ENCODE results near the gene SULT1E1. TPM values are rescaled to one million over a fixed set of nuclear protein-coding genes. Genes with fewer than 3 reads are reported as not detected.
A peak's percentile ranks its signal among the peaks of the same experiment; 100 is the strongest.

The SULT1E1 gene
- total and polyA plus RNA-seq, 10 of the 15 experiments (the other 5 are each of a cell fraction or from before 2014, with no cell fraction given): not detected

DNA sequence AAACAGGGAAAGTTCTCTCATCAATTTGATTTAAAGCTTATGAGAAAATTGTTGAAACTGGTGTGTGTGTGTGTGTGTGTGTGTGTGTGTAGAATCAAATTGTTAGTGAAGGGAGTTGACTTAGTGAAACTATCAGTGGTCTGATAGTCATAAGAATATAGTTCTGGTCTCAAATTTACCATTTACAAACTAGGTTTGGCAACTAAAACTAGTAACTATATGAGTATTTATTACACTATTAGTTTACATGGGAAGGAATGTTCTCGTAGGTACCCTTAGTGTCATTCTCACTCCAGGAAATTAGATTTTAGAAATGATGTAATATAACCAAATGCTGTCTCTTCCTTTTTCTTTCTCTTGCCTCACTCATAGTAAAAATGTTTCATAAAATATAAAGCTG is 11.9 kb downstream of the SULT1E1 start:
- Histone ChIP-seq H4K20me1 (ENCODE audit: control insufficient read depth, insufficient read depth) (no peaks in the 10 kb centered on the region), H3K36me3 (ENCODE audit: control insufficient read depth in 2 of 2, insufficient read depth in 2 of 2, low read length in 1 of 2) (no peaks in the 10 kb centered on the region), H3K4me2 (ENCODE audit: control insufficient read depth, insufficient read depth) (no peak overlapping the region), H3K9ac (ENCODE audit: control insufficient read depth, insufficient read depth, low read length) (no peak overlapping the region), H3K4me3 (no peak overlapping the region), H3K79me2 (ENCODE audit: control insufficient read depth, insufficient read depth, low read length) (no peaks in the 10 kb centered on the region), H3K4me1 (ENCODE audit: control insufficient read depth, insufficient read depth, low read length) (no peaks in the 10 kb centered on the region), H3K9me3 (replicated peaks; ENCODE audit: control insufficient read depth, insufficient read depth, low read length) (no peaks in the 10 kb centered on the region), H2AFZ (ENCODE audit: control insufficient read depth, low read depth, low read length) (no peak overlapping the region), H3K27me3 (replicated peaks in 1 of 2; ENCODE audit: control insufficient read depth in 2 of 2, insufficient read depth in 2 of 2, low read length in 1 of 2) (no peaks in the 10 kb centered on the region), H3K27ac (ENCODE audit: control insufficient read depth, insufficient read depth) (no peak overlapping the region)
- ChIA-PET POLR2A (no interaction called here), SMC1A (ENCODE audit: uncharacterized antibody, unreplicated experiment) (interaction anchor here (1.5 kb wide), 1 partner anchor 14 kb away, joined by 3 read pairs; no protein-coding TSS in a partner anchor), CTCF (no interaction called here), RAD21 (ENCODE audit: unreplicated experiment) (no interaction called here)
- FAIRE-seq: no peak
- peak; percentile 22; the same call in 2 of the 3 replicates for ATAC-seq
- no peak for DNase-seq (ENCODE audit: low read depth, low spot score)
- intact Hi-C loops (cut with micrococcal nuclease; ENCODE audit: unreplicated experiment) (no loop called here), in situ Hi-C loops (cut with MboI) (loop anchor here (25.0 kb wide), 1 partner anchor 1211 kb away; no protein-coding TSS in a partner anchor)
- TF ChIP-seq NFIC (IDR thresholded peaks at IDR 0.05; ENCODE audit: low read depth, low read length): peak; percentile 19; the same call in 1 of the 2 replicates
- peak; percentile 32; the same call in 1 of the 2 replicates for TF ChIP-seq JUNB (IDR thresholded peaks at IDR 0.05)
- peak; percentile 22; the same call in 1 of the 2 replicates for TF ChIP-seq RUNX3 (IDR thresholded peaks at IDR 0.05; ENCODE audit: low read length)
- no peak for TF ChIP-seq POU2F2 (IDR thresholded peaks at IDR 0.05; ENCODE audit: borderline replicate concordance, low read depth, low read length)
- WGBS (ENCODE audit: insufficient coverage, insufficient replicate concordance, low lambda C conversion rate, missing lambda C conversion rate): 0% methylated on average over 1 of the region's 1 CpG
- BruUV-seq (replicated peaks): no TSS peak

DNA sequence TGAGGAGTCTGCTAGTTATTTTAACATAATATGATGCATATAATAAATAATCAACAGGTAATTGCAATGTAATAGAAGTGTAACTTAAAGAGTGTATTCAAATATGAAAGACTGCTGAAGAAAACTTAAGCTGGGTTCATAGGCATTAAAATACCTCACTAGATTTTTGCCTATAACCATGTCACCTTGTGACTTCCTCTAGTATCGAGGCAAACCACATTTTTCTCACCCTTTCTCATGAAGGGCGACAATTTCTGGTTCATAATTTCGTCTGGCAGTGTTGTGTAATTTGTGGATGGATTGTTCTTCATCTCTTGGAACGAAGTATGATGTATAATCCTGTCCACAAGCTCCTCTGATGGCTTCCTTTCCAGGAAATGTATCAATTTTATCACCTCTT is 16.0 kb downstream of the SULT1E1 start:
- ChIA-PET RAD21 (ENCODE audit: unreplicated experiment) (interaction anchor here (1.0 to 1.4 kb wide), 2 partner anchors 13 to 24 kb away, joined by 3 read pairs; no protein-coding TSS in a partner anchor), CTCF (interaction anchor here (1.0 to 1.5 kb wide), 4 partner anchors 11 to 116 kb away, joined by 3 to 5 read pairs (median 3); no protein-coding TSS in a partner anchor), SMC1A (ENCODE audit: uncharacterized antibody, unreplicated experiment) (interaction anchor here (1.0 to 2.8 kb wide), 4 partner anchors 10 to 339 kb away, joined by 3 to 11 read pairs (median 4); no protein-coding TSS in a partner anchor), POLR2A (interaction anchor here (0.6 to 1.9 kb wide), 3 partner anchors 10 to 1130 kb away, joined by 3 to 7 read pairs (median 3); no protein-coding TSS in a partner anchor)
- no peaks in the 10 kb centered on the region for H3K4me1 ChIP-seq (ENCODE audit: control insufficient read depth, insufficient read depth, low read length)
- H3K4me3 ChIP-seq: no peak overlapping the region
- no peak overlapping the region for H3K9ac ChIP-seq (ENCODE audit: control insufficient read depth, insufficient read depth, low read length)
- in situ Hi-C loops (cut with MboI) (loop anchor here (25.0 kb wide), 1 partner anchor 1207 kb away; no protein-coding TSS in a partner anchor), intact Hi-C loops (cut with micrococcal nuclease; ENCODE audit: unreplicated experiment) (no loop called here)
- H3K27me3 ChIP-seq (replicated peaks in 1 of 2; ENCODE audit: control insufficient read depth in 2 of 2, insufficient read depth in 2 of 2, low read length in 1 of 2): no peaks in the 10 kb centered on the region
- ATAC-seq (peak; percentile 63; the same call in 2 of the 3 replicates), DNase-seq (ENCODE audit: low read depth, low spot score) (no peak), FAIRE-seq (no peak)
- no peaks in the 10 kb centered on the region for H4K20me1 ChIP-seq (ENCODE audit: control insufficient read depth, insufficient read depth)
- H3K36me3 ChIP-seq (ENCODE audit: control insufficient read depth in 2 of 2, insufficient read depth in 2 of 2, low read length in 1 of 2): no peaks in the 10 kb centered on the region
- no peaks in the 10 kb centered on the region for H3K9me3 ChIP-seq (replicated peaks; ENCODE audit: control insufficient read depth, insufficient read depth, low read length)
- no peak overlapping the region for H2AFZ ChIP-seq (ENCODE audit: control insufficient read depth, low read depth, low read length)
- no peak overlapping the region for H3K4me2 ChIP-seq (ENCODE audit: control insufficient read depth, insufficient read depth)
- TF ChIP-seq JUNB (IDR thresholded peaks at IDR 0.05) (no peak), STAT1 (conservative IDR thresholded peaks at IDR 0.05) (no peak)
- TF ChIP-seq, protein P1, sequence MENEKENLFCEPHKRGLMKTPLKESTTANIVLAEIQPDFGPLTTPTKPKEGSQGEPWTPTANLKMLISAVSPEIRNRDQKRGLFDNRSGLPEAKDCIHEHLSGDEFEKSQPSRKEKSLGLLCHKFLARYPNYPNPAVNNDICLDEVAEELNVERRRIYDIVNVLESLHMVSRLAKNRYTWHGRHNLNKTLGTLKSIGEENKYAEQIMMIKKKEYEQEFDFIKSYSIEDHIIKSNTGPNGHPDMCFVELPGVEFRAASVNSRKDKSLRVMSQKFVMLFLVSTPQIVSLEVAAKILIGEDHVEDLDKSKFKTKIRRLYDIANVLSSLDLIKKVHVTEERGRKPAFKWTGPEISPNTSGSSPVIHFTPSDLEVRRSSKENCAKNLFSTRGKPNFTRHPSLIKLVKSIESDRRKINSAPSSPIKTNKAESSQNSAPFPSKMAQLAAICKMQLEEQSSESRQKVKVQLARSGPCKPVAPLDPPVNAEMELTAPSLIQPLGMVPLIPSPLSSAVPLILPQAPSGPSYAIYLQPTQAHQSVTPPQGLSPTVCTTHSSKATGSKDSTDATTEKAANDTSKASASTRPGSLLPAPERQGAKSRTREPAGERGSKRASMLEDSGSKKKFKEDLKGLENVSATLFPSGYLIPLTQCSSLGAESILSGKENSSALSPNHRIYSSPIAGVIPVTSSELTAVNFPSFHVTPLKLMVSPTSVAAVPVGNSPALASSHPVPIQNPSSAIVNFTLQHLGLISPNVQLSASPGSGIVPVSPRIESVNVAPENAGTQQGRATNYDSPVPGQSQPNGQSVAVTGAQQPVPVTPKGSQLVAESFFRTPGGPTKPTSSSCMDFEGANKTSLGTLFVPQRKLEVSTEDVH (IDR thresholded peaks at IDR 0.05; ENCODE audit: low read depth, partially characterized antibody): no peak
- TF ChIP-seq, protein P2, sequence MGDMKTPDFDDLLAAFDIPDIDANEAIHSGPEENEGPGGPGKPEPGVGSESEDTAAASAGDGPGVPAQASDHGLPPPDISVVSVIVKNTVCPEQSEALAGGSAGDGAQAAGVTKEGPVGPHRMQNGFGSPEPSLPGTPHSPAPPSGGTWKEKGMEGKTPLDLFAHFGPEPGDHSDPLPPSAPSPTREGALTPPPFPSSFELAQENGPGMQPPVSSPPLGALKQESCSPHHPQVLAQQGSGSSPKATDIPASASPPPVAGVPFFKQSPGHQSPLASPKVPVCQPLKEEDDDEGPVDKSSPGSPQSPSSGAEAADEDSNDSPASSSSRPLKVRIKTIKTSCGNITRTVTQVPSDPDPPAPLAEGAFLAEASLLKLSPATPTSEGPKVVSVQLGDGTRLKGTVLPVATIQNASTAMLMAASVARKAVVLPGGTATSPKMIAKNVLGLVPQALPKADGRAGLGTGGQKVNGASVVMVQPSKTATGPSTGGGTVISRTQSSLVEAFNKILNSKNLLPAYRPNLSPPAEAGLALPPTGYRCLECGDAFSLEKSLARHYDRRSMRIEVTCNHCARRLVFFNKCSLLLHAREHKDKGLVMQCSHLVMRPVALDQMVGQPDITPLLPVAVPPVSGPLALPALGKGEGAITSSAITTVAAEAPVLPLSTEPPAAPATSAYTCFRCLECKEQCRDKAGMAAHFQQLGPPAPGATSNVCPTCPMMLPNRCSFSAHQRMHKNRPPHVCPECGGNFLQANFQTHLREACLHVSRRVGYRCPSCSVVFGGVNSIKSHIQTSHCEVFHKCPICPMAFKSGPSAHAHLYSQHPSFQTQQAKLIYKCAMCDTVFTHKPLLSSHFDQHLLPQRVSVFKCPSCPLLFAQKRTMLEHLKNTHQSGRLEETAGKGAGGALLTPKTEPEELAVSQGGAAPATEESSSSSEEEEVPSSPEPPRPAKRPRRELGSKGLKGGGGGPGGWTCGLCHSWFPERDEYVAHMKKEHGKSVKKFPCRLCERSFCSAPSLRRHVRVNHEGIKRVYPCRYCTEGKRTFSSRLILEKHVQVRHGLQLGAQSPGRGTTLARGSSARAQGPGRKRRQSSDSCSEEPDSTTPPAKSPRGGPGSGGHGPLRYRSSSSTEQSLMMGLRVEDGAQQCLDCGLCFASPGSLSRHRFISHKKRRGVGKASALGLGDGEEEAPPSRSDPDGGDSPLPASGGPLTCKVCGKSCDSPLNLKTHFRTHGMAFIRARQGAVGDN (IDR thresholded peaks at IDR 0.05): no peak
- no peaks in the 10 kb centered on the region for H3K79me2 ChIP-seq (ENCODE audit: control insufficient read depth, insufficient read depth, low read length)
- BruUV-seq (replicated peaks): no TSS peak
- WGBS (ENCODE audit: insufficient coverage, insufficient replicate concordance, low lambda C conversion rate, missing lambda C conversion rate): 0% methylated on average over 4 of the region's 4 CpGs
- H3K27ac ChIP-seq (ENCODE audit: control insufficient read depth, insufficient read depth): no peak overlapping the region

Data from GM12878 (cell line).